Lung (tissue), 12 donors: Measurements from ENCODE around the gene FGF14. TPM values are rescaled to one million over a fixed set of nuclear protein-coding genes. Genes with fewer than 3 reads are reported as not detected.
"Not testable (repeated sequence)": the region's sequence is repeated elsewhere in the genome, so short reads cannot be mapped to it uniquely, and the experiment has no call there.

Experiments used
- ATAC-seq: fragments of 200-7000 bp; cut with Tn5 transposase; one replicate; pipeline ENCODE4 v1.9.1; 2020; ENCODE audit warnings: moderate number of reproducible peaks; ENCODE audit not compliant: insufficient read depth, low FRiP score
- DNase-seq, 3 donors: peaks; one replicate each; pipeline ENCODE4 v3.0.0-alpha.2; 2013 to 2017
- H3K27ac ChIP-seq, 2 donors: one replicate each; pipeline ENCODE4 v1.5.1; 2013; ENCODE audit warnings: mild to moderate bottlenecking in 2 of 2, moderate library complexity in 2 of 2, control low read depth in 1 of 2, inconsistent platforms in 1 of 2, low read depth in 1 of 2, low read length in 1 of 2
- H3K27me3 ChIP-seq, 3 donors: one replicate each; pipeline ENCODE4 v1.5.1; 2013; ENCODE audit warnings: low read length in 2 of 3; ENCODE audit not compliant: control insufficient read depth in 3 of 3, insufficient read depth in 3 of 3
- H3K36me3 ChIP-seq, 4 donors: one replicate each; pipeline ENCODE4 v1.5.1; 2013; ENCODE audit warnings: low read length in 4 of 4, mild to moderate bottlenecking in 1 of 4, moderate library complexity in 1 of 4; ENCODE audit not compliant: control insufficient read depth in 4 of 4, insufficient read depth in 4 of 4
- H3K4me1 ChIP-seq, 5 donors: one replicate each; pipeline ENCODE4 v1.5.1; 2013; ENCODE audit warnings: low read length in 5 of 5, mild to moderate bottlenecking in 2 of 5, moderate library complexity in 1 of 5; ENCODE audit not compliant: control insufficient read depth in 5 of 5, insufficient read depth in 5 of 5
- H3K4me3 ChIP-seq: one replicate; pipeline ENCODE4 v1.5.1; 2013; ENCODE audit warnings: mild to moderate bottlenecking, control low read depth, moderate library complexity
- H3K9ac ChIP-seq, 2 donors: one replicate each; pipeline ENCODE4 v1.5.1; 2013; ENCODE audit warnings: low read length in 2 of 2, control low read depth in 1 of 2; ENCODE audit not compliant: insufficient read depth in 1 of 2
- H3K9me3 ChIP-seq, 4 donors: one replicate each; pipeline ENCODE4 v1.5.1; 2013; ENCODE audit warnings: low read length in 3 of 4, mild to moderate bottlenecking in 1 of 4, moderate library complexity in 1 of 4; ENCODE audit not compliant: control insufficient read depth in 4 of 4, insufficient read depth in 3 of 4
- WGBS, 2 donors: extraction: QIAGEN DNeasy Blood & Tissue Kit; methylation state at CpG; one replicate each; pipeline ENCODE4 v1.1.7; 2013; 5-methylcytosine and 5-hydroxymethylcytosine counted together
- polyA plus RNA-seq, 2 donors: library from polyadenylated mRNA; stranded (reverse); fragments of 200-250 nt; gene quantifications; one replicate each; pipeline ENCODE4 v1.2.1, GENCODE V29; 2013
- total RNA-seq, 2 donors: library from RNA; depleted of rRNA in 1 of 2; stranded (reverse); fragments of >200 nt in 1 of 2; gene quantifications; one replicate each; pipeline ENCODE4 v1.2.1, GENCODE V29; 2014 to 2021
- TF ChIP-seq, protein P1 (sequence below): IDR thresholded peaks from 2 replicates; pipeline ENCODE4 v1.5.1; 2012; ENCODE audit warnings: mild to moderate bottlenecking; ENCODE audit errors: control extremely low read depth, extremely low read depth
- donor health status: control.
- donor health status: control.
- donor health status: Bipolar disorder and iron deficiency.
- donor health status: healthy.
- donor health status: DM: yes; HTN: yes; CAD: no.

Gene FGF14
- total and polyA plus RNA-seq, 4 donors: 0.59 to 12.9 (median 2.3) TPM

DNA sequence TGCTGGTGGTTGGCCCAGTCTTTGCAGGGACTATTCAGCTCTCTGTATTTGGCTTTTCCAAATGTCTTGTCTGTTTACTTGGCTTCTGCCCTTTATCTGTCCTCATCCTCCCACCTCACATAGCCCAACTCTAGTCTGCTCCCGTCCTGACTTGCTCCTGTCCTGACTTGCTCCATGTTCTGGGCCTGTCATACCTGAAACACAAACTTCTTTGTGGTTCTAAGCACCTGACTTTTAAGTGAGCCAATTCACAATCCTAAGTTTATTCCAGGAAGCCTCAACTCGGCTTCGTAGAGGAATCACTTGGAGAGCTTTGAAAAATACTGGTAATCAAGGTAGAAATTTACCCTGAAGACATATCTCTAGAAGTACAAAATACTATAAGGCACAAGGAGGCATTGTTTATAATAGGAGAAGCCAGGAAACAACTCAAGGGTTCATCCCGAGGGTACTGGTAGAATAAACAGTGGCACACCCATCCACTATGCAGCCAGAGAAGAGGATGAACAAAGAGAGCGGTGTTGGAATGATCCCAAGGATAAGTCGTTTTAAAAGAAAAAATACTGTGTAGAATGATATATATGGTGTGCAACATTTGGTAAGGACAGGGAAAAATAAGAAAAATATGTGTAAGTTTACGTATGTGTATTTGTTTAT, 284.5 kb downstream of the FGF14 start:
- no peak for ATAC-seq
- 48% methylated on average over 7 of the region's 7 CpGs for WGBS, 2 donors

DNA sequence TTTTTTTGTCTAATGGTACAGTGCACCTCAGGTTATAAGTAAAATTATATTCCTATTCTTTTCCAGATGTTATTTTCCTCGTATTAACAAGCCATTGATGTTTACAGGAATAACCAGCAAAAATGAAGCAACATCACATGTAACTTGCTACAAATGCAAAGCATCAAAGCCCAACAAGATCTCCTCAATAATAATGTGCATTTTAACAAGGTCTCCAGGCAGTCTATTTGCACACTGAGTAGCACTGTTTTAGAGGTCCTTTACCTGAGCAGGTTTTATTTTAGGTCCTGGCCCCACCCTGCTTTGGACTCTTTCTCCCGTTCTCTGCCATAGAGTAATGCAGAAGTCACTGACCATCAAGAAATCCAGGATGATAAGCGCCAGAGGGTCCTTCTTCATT, 298.4 kb downstream of the FGF14 start:
- no peak for DNase-seq
- H3K4me3 ChIP-seq: no peak overlapping the region
- TF ChIP-seq, protein P1, sequence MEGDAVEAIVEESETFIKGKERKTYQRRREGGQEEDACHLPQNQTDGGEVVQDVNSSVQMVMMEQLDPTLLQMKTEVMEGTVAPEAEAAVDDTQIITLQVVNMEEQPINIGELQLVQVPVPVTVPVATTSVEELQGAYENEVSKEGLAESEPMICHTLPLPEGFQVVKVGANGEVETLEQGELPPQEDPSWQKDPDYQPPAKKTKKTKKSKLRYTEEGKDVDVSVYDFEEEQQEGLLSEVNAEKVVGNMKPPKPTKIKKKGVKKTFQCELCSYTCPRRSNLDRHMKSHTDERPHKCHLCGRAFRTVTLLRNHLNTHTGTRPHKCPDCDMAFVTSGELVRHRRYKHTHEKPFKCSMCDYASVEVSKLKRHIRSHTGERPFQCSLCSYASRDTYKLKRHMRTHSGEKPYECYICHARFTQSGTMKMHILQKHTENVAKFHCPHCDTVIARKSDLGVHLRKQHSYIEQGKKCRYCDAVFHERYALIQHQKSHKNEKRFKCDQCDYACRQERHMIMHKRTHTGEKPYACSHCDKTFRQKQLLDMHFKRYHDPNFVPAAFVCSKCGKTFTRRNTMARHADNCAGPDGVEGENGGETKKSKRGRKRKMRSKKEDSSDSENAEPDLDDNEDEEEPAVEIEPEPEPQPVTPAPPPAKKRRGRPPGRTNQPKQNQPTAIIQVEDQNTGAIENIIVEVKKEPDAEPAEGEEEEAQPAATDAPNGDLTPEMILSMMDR: no peak
- H3K4me1 ChIP-seq: no peaks in the 10 kb centered on the region
- no peak overlapping the region for H3K27ac ChIP-seq
- H3K27me3 ChIP-seq: peaks cover 0 to 2% (median 0%) of the 10 kb centered on the region in 3 donors
- H3K9me3 ChIP-seq: no peaks in the 10 kb centered on the region
- H3K9ac ChIP-seq: no peak overlapping the region
- no peaks in the 10 kb centered on the region for H3K36me3 ChIP-seq
- no peak for ATAC-seq
- WGBS, 2 donors: 74 to 82% methylated on average over 3 of the region's 3 CpGs

More for the DNA sequence above, 284.5 kb downstream of the FGF14 start:
- Histone ChIP-seq H3K36me3 (no peaks in the 10 kb centered on the region), H3K9ac (no peak overlapping the region), H3K4me3 (no peak overlapping the region), H3K9me3 (no peaks in the 10 kb centered on the region), H3K27me3 (no peaks in the 10 kb centered on the region), H3K4me1 (no peaks in the 10 kb centered on the region), H3K27ac (no peak overlapping the region)
- TF ChIP-seq, protein P1: no peak
- peak in 1 of 3 donors; percentile 5 for DNase-seq

DNA sequence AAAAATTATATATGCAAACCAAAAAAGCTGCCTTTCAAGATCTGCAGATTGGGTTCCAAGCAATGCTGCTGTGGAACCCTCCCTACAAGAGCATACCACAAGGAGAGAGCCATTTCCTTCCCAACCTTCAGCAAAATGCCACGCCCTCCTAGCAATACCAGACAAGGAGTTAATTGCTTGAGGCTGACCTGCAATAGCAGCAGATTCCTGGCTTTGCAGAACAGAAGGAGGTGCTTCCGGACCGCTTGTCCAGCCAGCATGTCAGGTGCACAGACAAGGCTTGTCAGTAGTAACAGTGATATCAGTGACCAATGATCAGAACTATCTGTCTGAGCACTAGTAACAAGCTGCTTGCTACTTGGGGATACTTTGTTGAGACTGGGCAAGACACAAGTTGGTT, 301.6 kb downstream of the FGF14 start:
- 74 to 87% methylated on average over 3 of the region's 3 CpGs for WGBS, 2 donors
- H3K27ac ChIP-seq: no peak overlapping the region
- no peaks in the 10 kb centered on the region for H3K27me3 ChIP-seq
- ATAC-seq (no peak), DNase-seq (no peak)
- no peaks in the 10 kb centered on the region for H3K9me3 ChIP-seq
- H3K9ac ChIP-seq: no peak overlapping the region
- no peaks in the 10 kb centered on the region for H3K4me1 ChIP-seq
- no peak overlapping the region for H3K4me3 ChIP-seq
- no peaks in the 10 kb centered on the region for H3K36me3 ChIP-seq
- TF ChIP-seq, protein P1: no peak

DNA sequence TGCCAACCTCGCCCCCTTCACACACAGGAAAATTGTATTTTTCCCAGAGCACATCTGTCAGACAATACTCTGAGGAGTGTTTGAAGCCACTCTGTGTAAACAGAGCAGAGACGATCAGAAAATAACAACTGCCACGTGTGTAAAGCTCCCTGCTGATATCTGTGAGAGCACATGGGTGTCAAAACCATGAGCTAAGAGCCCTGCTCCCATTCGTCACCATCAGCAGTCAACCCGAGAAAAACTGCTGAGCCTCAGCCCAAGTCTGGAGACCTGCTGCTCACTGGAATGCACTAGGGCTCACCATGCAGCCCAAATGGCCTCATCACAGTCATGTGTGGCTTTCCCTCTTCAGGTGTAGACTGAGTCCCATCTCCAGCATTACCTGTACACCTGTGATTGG, 304.1 kb downstream of the FGF14 start:
- ATAC-seq (no peak), DNase-seq (no peak)
- no peak overlapping the region for H3K27ac ChIP-seq
- H3K4me3 ChIP-seq: no peak overlapping the region
- H3K9ac ChIP-seq: no peak overlapping the region
- H3K4me1 ChIP-seq: no peaks in the 10 kb centered on the region
- H3K9me3 ChIP-seq: no peaks in the 10 kb centered on the region
- no peaks in the 10 kb centered on the region for H3K36me3 ChIP-seq
- TF ChIP-seq, protein P1: no peak
- H3K27me3 ChIP-seq: no peaks in the 10 kb centered on the region
- WGBS, 2 donors: 36 to 38% methylated on average over 5 of the region's 5 CpGs

DNA sequence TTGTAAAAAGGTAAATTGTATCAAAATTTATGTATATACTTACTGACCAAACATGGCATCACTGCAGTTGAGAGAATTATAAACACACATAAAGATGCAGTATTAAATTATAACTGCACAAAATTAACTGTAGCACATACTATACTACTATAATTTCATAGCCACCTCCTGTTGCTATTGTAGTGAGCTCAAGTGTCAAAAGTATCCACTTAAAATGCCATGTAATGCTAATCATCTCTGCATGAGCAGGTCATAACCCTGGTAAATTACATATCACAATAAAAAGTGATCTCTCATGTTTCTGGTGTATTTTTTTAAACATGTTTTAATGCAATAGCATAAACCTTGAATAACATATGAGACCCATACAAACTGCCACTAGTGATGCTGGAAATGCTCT, 308.6 kb downstream of the FGF14 start:
- not testable (repeated sequence) for H3K9ac ChIP-seq, ATAC-seq, H3K9me3 ChIP-seq, H3K27me3 ChIP-seq, H3K4me3 ChIP-seq, H3K4me1 ChIP-seq, H3K27ac ChIP-seq, H3K36me3 ChIP-seq, DNase-seq
